Naive thymus-derived CD8-positive, alpha-beta T cell (primary cell): Measurements from ENCODE around the gene TRIM32. TPM values are rescaled to one million over a fixed set of nuclear protein-coding genes. Genes with fewer than 3 reads are reported as not detected.

Experiments used
- ATAC-seq, 2 donors: fragments of 150-1000 bp; cut with Tn5 transposase in 1 of 2; sonication (Bioruptor Pico), chemical (Tn5 transposase) in 1 of 2; 1 replicate in 1 of 2; 2 replicates in 1 of 2; pipeline ENCODE4 v1.10.0; 2021; ENCODE audit warnings: mild to moderate bottlenecking in 2 of 2, moderate library complexity in 2 of 2
- POLR2A ChIA-PET: fragments of 350-600 bp; sonication (Branson Sonifier 250); formaldehyde crosslinking; loops from one replicate; lab custom pipeline; 2021; ENCODE audit warnings: antibody characterized with exemption; lab: Charles Lee
- DNase-seq, 10 donors: peaks; one replicate each; pipeline versions ENCODE4 v3.0.0 to v3.0.0-alpha.2; 2020 to 2022
- H3K27ac Mint-ChIP-seq, 10 donors: one replicate each; pipeline ENCODE4 v1.8.0; 2020 to 2022; ENCODE audit warnings: mild to moderate bottlenecking in 10 of 10, mixed read lengths in 10 of 10, moderate library complexity in 4 of 10, inconsistent platforms in 1 of 10
- H3K27me3 Mint-ChIP-seq, 5 donors: one replicate each; pipeline ENCODE4 v1.8.0; 2021 to 2022; ENCODE audit warnings: mixed read lengths in 5 of 5
- H3K36me3 Mint-ChIP-seq, 3 donors: one replicate each; pipeline ENCODE4 v1.8.0; 2020 to 2022; ENCODE audit warnings: mixed read lengths in 3 of 3, mild to moderate bottlenecking in 2 of 3, inconsistent platforms in 1 of 3
- H3K4me1 Mint-ChIP-seq, 4 donors: one replicate each; pipeline ENCODE4 v1.8.0; 2021 to 2022; ENCODE audit warnings: mixed read lengths in 4 of 4
- H3K4me3 Mint-ChIP-seq, 10 donors: one replicate each; pipeline ENCODE4 v1.8.0; 2020 to 2022; ENCODE audit warnings: mild to moderate bottlenecking in 10 of 10, mixed read lengths in 10 of 10, moderate library complexity in 6 of 10, inconsistent platforms in 1 of 10
- H3K9me3 Mint-ChIP-seq, 9 donors: one replicate each; pipeline ENCODE4 v1.8.0; 2020 to 2022; ENCODE audit warnings: mixed read lengths in 9 of 9, mild to moderate bottlenecking in 3 of 9, inconsistent platforms in 1 of 9, moderate library complexity in 1 of 9
- polyA plus RNA-seq, 3 donors: library from polyadenylated mRNA; unstranded; fragments of 300-500 nt; fragmentation: Illumina TruSeq; gene quantifications; one replicate each; pipeline ENCODE4 v1.2.3, GENCODE V29; 2021
- total RNA-seq, 8 experiments: library from RNA in 2 of 8; stranded (reverse) in 2 of 8; gene quantifications; one replicate each; pipeline ENCODE4 v1.2.3 and lab custom pipeline; 2021 to 2026

Gene TRIM32
- total RNA-seq (10 to 100 TPM; 14.1 to 15.9 TPM), polyA plus RNA-seq (10 to 100 TPM in 2 of 3 donors, 1 to 10 TPM in 1; 8.4 to 16.1 (median 11.4) TPM), total RNA-seq (lab: John Stamatoyannopoulos, UW) (5.4 to 15.6 (median 11.7) reads per million in 6 experiments)

GRCh38 chr9:116687074-116687753, at the start of gene TRIM32:
TSS of gene TRIM32 (plus strand) at chr9:116687305. CDS start at chr9:116697743, 10,438 bp downstream.
- POLR2A ChIA-PET: interaction anchor here (0.5 to 0.9 kb wide), 3 partner anchors 15 to 39 kb away, joined by 3 to 4 read pairs (median 4); no protein-coding TSS in a partner anchor
- peak; percentile 97 for ATAC-seq

GRCh38 chr9:116639251-116639741, 47.8 kb upstream of the TRIM32 start:
- H3K27me3 Mint-ChIP-seq: no peaks in the 10 kb centered on the region
- H3K4me1 Mint-ChIP-seq: no peaks in the 10 kb centered on the region
- peaks cover 0 to 3% (median 0%) of the 10 kb centered on the region in 9 donors for H3K9me3 Mint-ChIP-seq
- POLR2A ChIA-PET: no interaction called here
- DNase-seq (no peak), ATAC-seq (no peak)
- no peak overlapping the region for H3K27ac Mint-ChIP-seq
- H3K36me3 Mint-ChIP-seq: peaks cover 0 to 25% (median 4%) of the 10 kb centered on the region in 3 donors
- H3K4me3 Mint-ChIP-seq: no peak overlapping the region

More at GRCh38 chr9:116687074-116687753, at the start of gene TRIM32:
- Mint-ChIP-seq H3K4me1 (peaks cover 30 to 75% (median 63%) of the 10 kb centered on the region in 4 donors), H3K36me3 (peaks cover 0 to 8% (median 0%) of the 10 kb centered on the region in 3 donors), H3K27ac (peak within 1 kb of the TSS; percentile 89 to 96 (median 94)), H3K4me3 (peak within 1 kb of the TSS; percentile 83 to 98 (median 92)), H3K9me3 (peaks cover 0 to 11% (median 0%) of the 10 kb centered on the region in 9 donors), H3K27me3 (no peaks in the 10 kb centered on the region)
- peak; percentile 82 to 99 (median 92) for DNase-seq

- peaks cover 0 to 2% (median 0%) of the 10 kb centered on the region in 9 donors for H3K9me3 Mint-ChIP-seq
- no peaks in the 10 kb centered on the region for H3K4me1 Mint-ChIP-seq
- peaks cover 0 to 22% (median 4%) of the 10 kb centered on the region in 3 donors for H3K36me3 Mint-ChIP-seq
- H3K27me3 Mint-ChIP-seq: no peaks in the 10 kb centered on the region
- POLR2A ChIA-PET: no interaction called here
- ATAC-seq (no peak), DNase-seq (no peak)
- H3K4me3 Mint-ChIP-seq: no peak overlapping the region
- H3K27ac Mint-ChIP-seq: no peak overlapping the region
Measured at GRCh38 chr9:116641292-116642059, 45.6 kb upstream of the TRIM32 start.

- Mint-ChIP-seq H3K9me3 (no peaks in the 10 kb centered on the region), H3K27me3 (no peaks in the 10 kb centered on the region), H3K27ac (no peak overlapping the region), H3K4me1 (no peaks in the 10 kb centered on the region), H3K36me3 (peaks cover 0 to 10% (median 9%) of the 10 kb centered on the region in 3 donors), H3K4me3 (no peak overlapping the region)
- ATAC-seq: no peak
- POLR2A ChIA-PET: no interaction called here
- no peak for DNase-seq
Measured at GRCh38 chr9:116643691-116644090, 43.4 kb upstream of the TRIM32 start.

GRCh38 chr9:116644091-116644688, 42.9 kb upstream of the TRIM32 start:
- ATAC-seq (no peak), DNase-seq (no peak)
- POLR2A ChIA-PET: no interaction called here
- no peak overlapping the region for H3K4me3 Mint-ChIP-seq
- H3K9me3 Mint-ChIP-seq: no peaks in the 10 kb centered on the region
- H3K4me1 Mint-ChIP-seq: no peaks in the 10 kb centered on the region
- no peaks in the 10 kb centered on the region for H3K27me3 Mint-ChIP-seq
- H3K27ac Mint-ChIP-seq: no peak overlapping the region
- peaks cover 0 to 10% (median 9%) of the 10 kb centered on the region in 3 donors for H3K36me3 Mint-ChIP-seq

GRCh38 chr9:116646661-116647514, 40.2 kb upstream of the TRIM32 start:
- H3K27me3 Mint-ChIP-seq: no peaks in the 10 kb centered on the region
- H3K27ac Mint-ChIP-seq: no peak overlapping the region
- H3K36me3 Mint-ChIP-seq: peaks cover 9 to 27% (median 17%) of the 10 kb centered on the region in 3 donors
- POLR2A ChIA-PET: no interaction called here
- H3K4me3 Mint-ChIP-seq: no peak overlapping the region
- DNase-seq: no peak
- no peaks in the 10 kb centered on the region for H3K9me3 Mint-ChIP-seq
- ATAC-seq: no peak
- H3K4me1 Mint-ChIP-seq: no peaks in the 10 kb centered on the region

GRCh38 chr9:116647515-116647809, 39.6 kb upstream of the TRIM32 start:
- POLR2A ChIA-PET: no interaction called here
- ATAC-seq: no peak
- H3K27ac Mint-ChIP-seq: no peak overlapping the region
- H3K27me3 Mint-ChIP-seq: no peaks in the 10 kb centered on the region
- no peaks in the 10 kb centered on the region for H3K4me1 Mint-ChIP-seq
- no peaks in the 10 kb centered on the region for H3K9me3 Mint-ChIP-seq
- H3K4me3 Mint-ChIP-seq: no peak overlapping the region
- peaks cover 9 to 29% (median 17%) of the 10 kb centered on the region in 3 donors for H3K36me3 Mint-ChIP-seq
- DNase-seq: no peak

- ATAC-seq: no peak
- no peaks in the 10 kb centered on the region for H3K4me1 Mint-ChIP-seq
Measured at GRCh38 chr9:116653348-116654058, 33.6 kb upstream of the TRIM32 start.

GRCh38 chr9:116654059-116654355, 33.1 kb upstream of the TRIM32 start:
- DNase-seq (no peak), ATAC-seq (no peak)
- no peaks in the 10 kb centered on the region for H3K27me3 Mint-ChIP-seq
- POLR2A ChIA-PET: no interaction called here
- H3K36me3 Mint-ChIP-seq: peaks cover 0 to 21% (median 17%) of the 10 kb centered on the region in 3 donors
- no peaks in the 10 kb centered on the region for H3K9me3 Mint-ChIP-seq
- no peaks in the 10 kb centered on the region for H3K4me1 Mint-ChIP-seq
- no peak overlapping the region for H3K27ac Mint-ChIP-seq
- H3K4me3 Mint-ChIP-seq: no peak overlapping the region

More at GRCh38 chr9:116653348-116654058, 33.6 kb upstream of the TRIM32 start:
- Mint-ChIP-seq H3K27me3 (no peaks in the 10 kb centered on the region), H3K27ac (no peak overlapping the region), H3K9me3 (no peaks in the 10 kb centered on the region), H3K36me3 (peaks cover 0 to 21% (median 17%) of the 10 kb centered on the region in 3 donors), H3K4me3 (no peak overlapping the region)
- POLR2A ChIA-PET: no interaction called here
- no peak for DNase-seq

GRCh38 chr9:116656501-116656971, 30.6 kb upstream of the TRIM32 start:
- POLR2A ChIA-PET: no interaction called here
- Mint-ChIP-seq H3K27ac (no peak overlapping the region), H3K4me3 (no peak overlapping the region), H3K27me3 (no peaks in the 10 kb centered on the region), H3K4me1 (no peaks in the 10 kb centered on the region), H3K36me3 (peaks cover 0 to 5% (median 1%) of the 10 kb centered on the region in 3 donors), H3K9me3 (no peaks in the 10 kb centered on the region)
- ATAC-seq: no peak
- no peak for DNase-seq

- H3K4me1 Mint-ChIP-seq: no peaks in the 10 kb centered on the region
- no peak for ATAC-seq
- H3K36me3 Mint-ChIP-seq: peaks cover 0 to 2% (median 0%) of the 10 kb centered on the region in 3 donors
- H3K27me3 Mint-ChIP-seq: no peaks in the 10 kb centered on the region
- H3K9me3 Mint-ChIP-seq: no peaks in the 10 kb centered on the region
- no peak overlapping the region for H3K4me3 Mint-ChIP-seq
- no peak overlapping the region for H3K27ac Mint-ChIP-seq
- DNase-seq: no peak
- POLR2A ChIA-PET: no interaction called here
Measured at GRCh38 chr9:116656977-116657376, 30.1 kb upstream of the TRIM32 start.
